Body of pancreas (tissue), 4 donors: ENCODE results near the gene PGK1. TPM values are rescaled to one million over a fixed set of nuclear protein-coding genes. Genes with fewer than 3 reads are reported as not detected.
"Not testable (repeated sequence)": the region's sequence is repeated elsewhere in the genome, so short reads cannot be mapped to it uniquely, and the experiment has no call there.

Experiments used
- ATAC-seq: fragments of 150-250 bp; one replicate; pipeline ENCODE4 v1.9.1; 2016
- DNase-seq, 4 donors: peaks; one replicate each; pipeline ENCODE4 v3.0.0-alpha.2; 2019
- H3K27ac ChIP-seq, 4 donors: fragments of 200-600 bp; sonication (generic); 1 replicate in 3 of 4; 2 replicates in 1 of 4; pipeline versions ENCODE4 v1.5.1 to v1.6.1; 2016 to 2019; ENCODE audit warnings: mild to moderate bottlenecking in 1 of 4, mixed read lengths in 1 of 4, moderate library complexity in 1 of 4
- H3K27me3 ChIP-seq, 2 donors: fragments of 200-600 bp; sonication (generic); one replicate each; pipeline ENCODE4 v1.6.0; 2016; ENCODE audit warnings: mild to moderate bottlenecking in 1 of 2
- H3K36me3 ChIP-seq, 2 donors: fragments of 200-600 bp; sonication (generic); replicated peaks in 1 of 2; 2 replicates each; pipeline ENCODE4 v1.5.1; 2016; ENCODE audit warnings: low read depth in 2 of 2; ENCODE audit not compliant: insufficient read depth in 1 of 2
- H3K4me1 ChIP-seq: fragments of 200-600 bp; sonication (generic); one replicate; pipeline ENCODE4 v1.6.0; 2016
- H3K4me3 ChIP-seq, 2 donors: fragments of 200-600 bp; sonication (generic); 1 replicate in 1 of 2; 2 replicates in 1 of 2; pipeline ENCODE4 v1.5.1; 2016 to 2019
- H3K9me3 ChIP-seq, 3 donors: fragments of 200-600 bp; sonication (generic); 1 replicate in 2 of 3; 2 replicates in 1 of 3; pipeline ENCODE4 v1.5.1; 2016
- POLR2A ChIP-seq, 3 donors: fragments of 450-650 bp; IDR thresholded peaks; one replicate each; pipeline ENCODE4 v1.6.1; 2016; ENCODE audit warnings: antibody characterized with exemption in 3 of 3, mild to moderate bottlenecking in 2 of 3
- WGBS, 2 donors: methylation state at CpG; one replicate each; pipeline ENCODE4 v1.1.5; 2017; 5-methylcytosine and 5-hydroxymethylcytosine counted together
- intact Hi-C: fragments of 100-400 bp; cut with DNase I; formaldehyde crosslinking; loops from one replicate; pipeline ENCODE4 v1.15.1; 2023
- total RNA-seq, 2 donors: library from RNA; depleted of rRNA; stranded (reverse); fragments of >200 nt; gene quantifications; one replicate each; pipeline ENCODE4 v1.1.0, GENCODE V29; 2016
- TF ChIP-seq, protein P1 (sequence below), 7 experiments: fragments of 450-650 bp in 4 of 7; fragments of 200-600 bp in 3 of 7; sonication (generic) in 3 of 7; IDR thresholded peaks; one replicate each; pipeline ENCODE4 v1.5.1; 2016 to 2019; ENCODE audit warnings: antibody characterized with exemption in 7 of 7

Gene PGK1
- 10 to 100 TPM; 46.7 to 79.4 TPM for total RNA-seq

- H3K9me3 ChIP-seq, result no peaks in the 10 kb centered on the region
- peaks cover 41% of the 10 kb centered on the region for H3K4me1 ChIP-seq
- no peaks in the 10 kb centered on the region for H3K27me3 ChIP-seq
- peak within 1 kb of the TSS; percentile 72 to 97 (median 89) for H3K27ac ChIP-seq
- H3K4me3 ChIP-seq, result peak within 1 kb of the TSS; percentile 13 to 67
- intact Hi-C loops, result no loop called here
- no peaks in the 10 kb centered on the region for H3K36me3 ChIP-seq
- DNase-seq, result peak; percentile 94 to 97 (median 95)
- WGBS, 2 donors, result 0 to 1% methylated on average over 4 to 22 of the region's 72 CpGs
- ATAC-seq, result peak; percentile 97
- TF ChIP-seq POLR2A (IDR thresholded peaks at IDR 0.05), result peak; percentile 87 to 97 (median 97)
- TF ChIP-seq, protein P1, sequence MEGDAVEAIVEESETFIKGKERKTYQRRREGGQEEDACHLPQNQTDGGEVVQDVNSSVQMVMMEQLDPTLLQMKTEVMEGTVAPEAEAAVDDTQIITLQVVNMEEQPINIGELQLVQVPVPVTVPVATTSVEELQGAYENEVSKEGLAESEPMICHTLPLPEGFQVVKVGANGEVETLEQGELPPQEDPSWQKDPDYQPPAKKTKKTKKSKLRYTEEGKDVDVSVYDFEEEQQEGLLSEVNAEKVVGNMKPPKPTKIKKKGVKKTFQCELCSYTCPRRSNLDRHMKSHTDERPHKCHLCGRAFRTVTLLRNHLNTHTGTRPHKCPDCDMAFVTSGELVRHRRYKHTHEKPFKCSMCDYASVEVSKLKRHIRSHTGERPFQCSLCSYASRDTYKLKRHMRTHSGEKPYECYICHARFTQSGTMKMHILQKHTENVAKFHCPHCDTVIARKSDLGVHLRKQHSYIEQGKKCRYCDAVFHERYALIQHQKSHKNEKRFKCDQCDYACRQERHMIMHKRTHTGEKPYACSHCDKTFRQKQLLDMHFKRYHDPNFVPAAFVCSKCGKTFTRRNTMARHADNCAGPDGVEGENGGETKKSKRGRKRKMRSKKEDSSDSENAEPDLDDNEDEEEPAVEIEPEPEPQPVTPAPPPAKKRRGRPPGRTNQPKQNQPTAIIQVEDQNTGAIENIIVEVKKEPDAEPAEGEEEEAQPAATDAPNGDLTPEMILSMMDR (IDR thresholded peaks at IDR 0.05), result no peak
These were observed at the start of gene PGK1 for GRCh38 chrX:78103623-78104446. PGK1 (plus strand) TSS chrX:78104248; CDS start chrX:78104341, 93 bp downstream.

DNA sequence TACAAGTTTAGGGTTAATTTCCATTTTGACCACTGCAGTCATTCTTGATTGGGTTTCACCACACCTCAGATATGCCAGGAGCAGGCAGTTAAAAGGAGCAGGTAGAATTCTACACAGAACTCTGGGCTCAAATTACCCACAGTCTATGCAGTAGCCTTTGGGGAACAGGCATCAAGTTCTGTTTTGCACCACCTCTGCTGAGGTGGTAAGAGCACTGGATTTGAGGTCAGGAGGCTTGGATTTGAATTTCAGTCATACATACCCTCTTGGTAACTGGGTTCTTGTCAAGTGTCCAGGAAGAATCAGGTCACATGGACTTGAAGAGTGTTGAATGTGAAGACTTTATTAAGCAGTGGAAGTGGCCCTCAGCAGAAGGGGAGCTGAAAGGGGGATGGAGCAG, 40.4 kb upstream of the PGK1 start:
- no peak overlapping the region for H3K4me3 ChIP-seq
- intact Hi-C loops, result no loop called here
- no peak for ATAC-seq
- no peaks in the 10 kb centered on the region for H3K4me1 ChIP-seq
- H3K9me3 ChIP-seq, result no peaks in the 10 kb centered on the region
- H3K27me3 ChIP-seq, result no peaks in the 10 kb centered on the region
- no peak overlapping the region for H3K27ac ChIP-seq
- no peak for DNase-seq
- H3K36me3 ChIP-seq, result no peaks in the 10 kb centered on the region
- TF ChIP-seq, protein P1 (IDR thresholded peaks at IDR 0.05), result no peak
- TF ChIP-seq POLR2A (IDR thresholded peaks at IDR 0.05), result no peak

DNA sequence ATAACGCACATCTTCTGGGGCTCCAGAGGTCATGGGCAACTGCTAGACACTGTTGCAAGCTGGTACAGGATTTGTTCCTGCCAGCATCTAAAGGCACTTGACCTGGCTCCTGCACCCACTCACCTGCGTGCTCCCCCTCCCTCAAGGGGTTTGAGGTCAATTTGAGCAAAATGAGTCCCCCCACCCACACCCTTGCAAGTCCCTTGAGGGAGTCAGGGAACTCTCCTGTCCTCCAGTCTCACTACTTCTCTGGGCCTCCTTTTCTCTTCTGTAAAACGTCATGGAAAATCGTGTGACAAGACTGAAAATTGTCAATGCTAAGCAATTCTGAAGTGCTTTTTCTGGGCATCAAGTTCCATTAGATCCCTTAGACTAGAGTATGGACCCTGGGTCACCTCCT, 39.9 kb upstream of the PGK1 start:
- TF ChIP-seq, protein P1 (IDR thresholded peaks at IDR 0.05), result no peak
- TF ChIP-seq POLR2A (IDR thresholded peaks at IDR 0.05), result no peak
- H3K4me1 ChIP-seq, result no peaks in the 10 kb centered on the region
- no peaks in the 10 kb centered on the region for H3K36me3 ChIP-seq
- intact Hi-C loops, result no loop called here
- H3K4me3 ChIP-seq, result no peak overlapping the region
- H3K9me3 ChIP-seq, result no peaks in the 10 kb centered on the region
- no peak overlapping the region for H3K27ac ChIP-seq
- H3K27me3 ChIP-seq, result no peaks in the 10 kb centered on the region
- no peak for ATAC-seq
- 74 to 80% methylated on average over 4 of the region's 4 CpGs for WGBS, 2 donors
- DNase-seq, result no peak

GRCh38 chrX:78064698-78065601, 39.1 kb upstream of the PGK1 start:
- H3K27ac ChIP-seq, H3K4me1 ChIP-seq, intact Hi-C loops, H3K9me3 ChIP-seq, H3K36me3 ChIP-seq, ATAC-seq, DNase-seq, H3K27me3 ChIP-seq, H3K4me3 ChIP-seq: not testable (repeated sequence)
- WGBS, 2 donors, result 73 to 85% methylated on average over 6 of the region's 6 CpGs

DNA sequence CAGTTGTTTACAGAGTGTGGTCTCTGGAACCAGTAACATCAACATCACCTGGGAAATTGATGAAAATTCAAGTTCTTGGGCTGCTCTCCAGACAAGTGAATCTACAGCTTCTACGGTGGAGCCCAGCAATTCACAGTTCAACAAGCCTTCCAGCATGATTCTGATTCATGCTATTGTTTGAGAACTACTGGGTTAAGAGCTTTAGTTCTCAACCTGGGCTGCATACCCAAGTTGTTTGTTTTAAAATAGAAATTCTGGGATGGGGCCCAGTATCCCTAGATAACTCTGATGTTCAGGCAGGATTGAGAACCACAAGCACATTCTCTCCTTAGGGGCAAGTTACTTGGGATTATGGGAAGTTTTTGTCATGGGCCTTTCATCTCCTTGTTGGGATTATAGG, 37.9 kb upstream of the PGK1 start:
- WGBS, 2 donors, result no CpG with 5 or more reads among the region's 1 CpG
- Histone ChIP-seq H3K9me3 (no peaks in the 10 kb centered on the region), H3K4me3 (no peak overlapping the region), H3K4me1 (no peaks in the 10 kb centered on the region), H3K36me3 (no peaks in the 10 kb centered on the region), H3K27me3 (no peaks in the 10 kb centered on the region), H3K27ac (no peak overlapping the region)
- intact Hi-C loops, result no loop called here
- DNase-seq, result no peak
- ATAC-seq, result no peak
- TF ChIP-seq, protein P1 (IDR thresholded peaks at IDR 0.05), result no peak
- TF ChIP-seq POLR2A (IDR thresholded peaks at IDR 0.05), result no peak
